CD4-positive, alpha-beta memory T cell (primary cell): ENCODE data around the gene FHOD3. TPM values are rescaled to one million over a fixed set of nuclear protein-coding genes. Genes with fewer than 3 reads are reported as not detected.

ENCODE experiments used
- CTCF ChIA-PET: fragments of 350-600 bp; sonication (Branson Sonifier 250); formaldehyde crosslinking; loops from one replicate; lab custom pipeline; 2021; ENCODE audit warnings: inconsistent platforms; ENCODE audit not compliant: partially characterized antibody; lab: Charles Lee
- POLR2A ChIA-PET: fragments of 350-600 bp; sonication (Branson Sonifier 250); formaldehyde crosslinking; loops from one replicate; lab custom pipeline; 2021; ENCODE audit not compliant: partially characterized antibody; lab: Charles Lee
- DNase-seq, 5 donors: peaks; one replicate each; pipeline versions ENCODE4 v3.0.0 to v3.0.0-alpha.2; 2020 to 2022; ENCODE audit warnings: mixed read lengths in 1 of 5
- H3K27ac ChIP-seq: one replicate; pipeline ENCODE4 v1.7.0; 2013; ENCODE audit warnings: low read depth, low read length
- H3K27me3 ChIP-seq: 2 replicates; pipeline ENCODE4 v1.7.0; 2013; ENCODE audit warnings: mild to moderate bottlenecking, low read length, moderate library complexity; ENCODE audit not compliant: insufficient read depth
- H3K36me3 ChIP-seq: 2 replicates; pipeline ENCODE4 v1.7.0; 2013; ENCODE audit warnings: mild to moderate bottlenecking, low read length, moderate library complexity; ENCODE audit not compliant: insufficient read depth
- H3K4me1 ChIP-seq: 2 replicates; pipeline ENCODE4 v1.7.0; 2013; ENCODE audit warnings: mild to moderate bottlenecking, low read length, moderate library complexity; ENCODE audit not compliant: insufficient read depth
- H3K4me3 ChIP-seq, 2 donors: one replicate each; pipeline ENCODE4 v1.7.0; 2013; ENCODE audit warnings: low read length in 2 of 2, mild to moderate bottlenecking in 1 of 2
- H3K9me3 ChIP-seq, 2 donors: one replicate each; pipeline ENCODE4 v1.7.0; 2013; ENCODE audit warnings: low read length in 2 of 2, control low read depth in 1 of 2; ENCODE audit not compliant: control insufficient read depth in 1 of 2
- H3K27ac Mint-ChIP-seq, 7 donors: one replicate each; pipeline ENCODE4 v1.8.0; 2020 to 2021; ENCODE audit warnings: mixed read lengths in 7 of 7, mild to moderate bottlenecking in 6 of 7, inconsistent platforms in 3 of 7, moderate library complexity in 3 of 7
- H3K27me3 Mint-ChIP-seq, 2 donors: one replicate each; pipeline ENCODE4 v1.8.0; 2020 to 2021; ENCODE audit warnings: mixed read lengths in 2 of 2
- H3K36me3 Mint-ChIP-seq, 2 donors: one replicate each; pipeline ENCODE4 v1.8.0; 2020 to 2021; ENCODE audit warnings: mixed read lengths in 2 of 2, inconsistent platforms in 1 of 2, mild to moderate bottlenecking in 1 of 2
- H3K4me1 Mint-ChIP-seq, 4 donors: one replicate each; pipeline ENCODE4 v1.8.0; 2020 to 2021; ENCODE audit warnings: mixed read lengths in 4 of 4, mild to moderate bottlenecking in 1 of 4
- H3K4me3 Mint-ChIP-seq, 8 donors: one replicate each; pipeline ENCODE4 v1.8.0; 2020 to 2021; ENCODE audit warnings: mixed read lengths in 8 of 8, mild to moderate bottlenecking in 7 of 8, moderate library complexity in 6 of 8, inconsistent platforms in 3 of 8
- H3K9me3 Mint-ChIP-seq, 8 donors: one replicate each; pipeline ENCODE4 v1.8.0; 2020 to 2021; ENCODE audit warnings: mixed read lengths in 8 of 8, mild to moderate bottlenecking in 5 of 8, inconsistent platforms in 3 of 8, moderate library complexity in 1 of 8
- intact Hi-C: fragments of 100-400 bp; cut with micrococcal nuclease; formaldehyde crosslinking; loops from one replicate; pipeline ENCODE4 v1.15.1; 2023
- polyA plus RNA-seq, 2 donors: library from polyadenylated mRNA; unstranded; fragments of 300-500 nt; fragmentation: Illumina TruSeq; gene quantifications; one replicate each; pipeline ENCODE4 v1.2.3, GENCODE V29; 2021
- total RNA-seq, 2 experiments: library from RNA; stranded (reverse); gene quantifications; one replicate each; pipeline ENCODE4 v1.2.3, GENCODE V29; 2021

The FHOD3 gene
- total and polyA plus RNA-seq, 4 experiments from 2014 or later, result not detected

GRCh38 chr18:36514778-36515177 lies 217.3 kb downstream of the FHOD3 start:
- Histone ChIP-seq H3K36me3 (no peaks in the 10 kb centered on the region), H3K27ac (no peak overlapping the region), H3K9me3 (no peaks in the 10 kb centered on the region), H3K4me3 (no peak overlapping the region), H3K27me3 (no peaks in the 10 kb centered on the region), H3K4me1 (no peaks in the 10 kb centered on the region)
- Mint-ChIP-seq H3K27me3 (peaks cover 7 to 13% of the 10 kb centered on the region in 2 donors), H3K4me1 (peaks cover 0 to 2% (median 0%) of the 10 kb centered on the region in 4 donors), H3K36me3 (no peaks in the 10 kb centered on the region), H3K4me3 (no peak overlapping the region), H3K9me3 (no peaks in the 10 kb centered on the region), H3K27ac (no peak overlapping the region)
- intact Hi-C loops, result no loop called here
- DNase-seq, result no peak
- POLR2A ChIA-PET, result no interaction called here
- CTCF ChIA-PET, result no interaction called here

- H3K4me1 Mint-ChIP-seq, result peaks cover 0 to 2% (median 0%) of the 10 kb centered on the region in 4 donors
- H3K27ac Mint-ChIP-seq, result no peak overlapping the region
- POLR2A ChIA-PET, result no interaction called here
- no peaks in the 10 kb centered on the region for H3K9me3 ChIP-seq
- H3K27me3 ChIP-seq, result no peaks in the 10 kb centered on the region
- DNase-seq, result no peak
- no peaks in the 10 kb centered on the region for H3K36me3 Mint-ChIP-seq
- intact Hi-C loops, result no loop called here
- no peak overlapping the region for H3K4me3 Mint-ChIP-seq
- CTCF ChIA-PET, result interaction anchor here (0.7 kb wide), 1 partner anchor 69 kb away, joined by 3 read pairs; no protein-coding TSS in a partner anchor
- no peak overlapping the region for H3K27ac ChIP-seq
- H3K4me1 ChIP-seq, result no peaks in the 10 kb centered on the region
- no peaks in the 10 kb centered on the region for H3K9me3 Mint-ChIP-seq
- no peaks in the 10 kb centered on the region for H3K36me3 ChIP-seq
- no peak overlapping the region for H3K4me3 ChIP-seq
- H3K27me3 Mint-ChIP-seq, result peaks cover 8 to 13% of the 10 kb centered on the region in 2 donors
Measured at GRCh38 chr18:36516258-36516657, 218.7 kb downstream of the FHOD3 start.

- Histone ChIP-seq H3K27me3 (no peaks in the 10 kb centered on the region), H3K27ac (no peak overlapping the region), H3K4me1 (no peaks in the 10 kb centered on the region), H3K4me3 (no peak overlapping the region), H3K36me3 (no peaks in the 10 kb centered on the region), H3K9me3 (no peaks in the 10 kb centered on the region)
- H3K27me3 Mint-ChIP-seq, result peaks cover 11 to 15% of the 10 kb centered on the region in 2 donors
- H3K4me1 Mint-ChIP-seq, result peaks cover 0 to 2% (median 0%) of the 10 kb centered on the region in 4 donors
- ChIA-PET POLR2A (no interaction called here), CTCF (interaction anchor here (0.7 kb wide), 1 partner anchor 69 kb away, joined by 3 read pairs; no protein-coding TSS in a partner anchor)
- H3K36me3 Mint-ChIP-seq, result no peaks in the 10 kb centered on the region
- no peak for DNase-seq
- no peak overlapping the region for H3K27ac Mint-ChIP-seq
- intact Hi-C loops, result no loop called here
- H3K9me3 Mint-ChIP-seq, result no peaks in the 10 kb centered on the region
- H3K4me3 Mint-ChIP-seq, result no peak overlapping the region
Measured at GRCh38 chr18:36516726-36517125, 219.2 kb downstream of the FHOD3 start.

- no peaks in the 10 kb centered on the region for H3K4me1 ChIP-seq
- H3K36me3 Mint-ChIP-seq, result no peaks in the 10 kb centered on the region
- CTCF ChIA-PET, result no interaction called here
- H3K4me3 Mint-ChIP-seq, result no peak overlapping the region
- H3K4me1 Mint-ChIP-seq, result peaks cover 0 to 2% (median 0%) of the 10 kb centered on the region in 4 donors
- POLR2A ChIA-PET, result no interaction called here
- H3K27ac Mint-ChIP-seq, result no peak overlapping the region
- H3K36me3 ChIP-seq, result no peaks in the 10 kb centered on the region
- no peak for DNase-seq
- H3K27ac ChIP-seq, result no peak overlapping the region
- no peak overlapping the region for H3K4me3 ChIP-seq
- peaks cover 11 to 21% of the 10 kb centered on the region in 2 donors for H3K27me3 Mint-ChIP-seq
- no peaks in the 10 kb centered on the region for H3K9me3 Mint-ChIP-seq
- H3K9me3 ChIP-seq, result no peaks in the 10 kb centered on the region
- no peaks in the 10 kb centered on the region for H3K27me3 ChIP-seq
- intact Hi-C loops, result no loop called here
Measured at GRCh38 chr18:36518839-36519238, 221.3 kb downstream of the FHOD3 start.

GRCh38 chr18:36519358-36519757 lies 221.8 kb downstream of the FHOD3 start:
- CTCF ChIA-PET, result no interaction called here
- Histone ChIP-seq H3K9me3 (no peaks in the 10 kb centered on the region), H3K4me1 (no peaks in the 10 kb centered on the region), H3K27me3 (no peaks in the 10 kb centered on the region), H3K4me3 (no peak overlapping the region), H3K27ac (no peak overlapping the region), H3K36me3 (no peaks in the 10 kb centered on the region)
- Mint-ChIP-seq H3K4me3 (no peak overlapping the region), H3K27ac (no peak overlapping the region), H3K4me1 (peaks cover 0 to 2% (median 0%) of the 10 kb centered on the region in 4 donors), H3K27me3 (peaks cover 11 to 21% of the 10 kb centered on the region in 2 donors), H3K36me3 (no peaks in the 10 kb centered on the region), H3K9me3 (no peaks in the 10 kb centered on the region)
- intact Hi-C loops, result no loop called here
- no peak for DNase-seq
- POLR2A ChIA-PET, result no interaction called here

- H3K4me1 Mint-ChIP-seq, result no peaks in the 10 kb centered on the region
- Histone ChIP-seq H3K36me3 (no peaks in the 10 kb centered on the region), H3K9me3 (no peaks in the 10 kb centered on the region), H3K27me3 (no peaks in the 10 kb centered on the region), H3K4me1 (no peaks in the 10 kb centered on the region), H3K4me3 (no peak overlapping the region), H3K27ac (no peak overlapping the region)
- H3K4me3 Mint-ChIP-seq, result no peak overlapping the region
- H3K27ac Mint-ChIP-seq, result no peak overlapping the region
- POLR2A ChIA-PET, result no interaction called here
- intact Hi-C loops, result no loop called here
- DNase-seq, result no peak
- H3K27me3 Mint-ChIP-seq, result peaks cover 4 to 11% of the 10 kb centered on the region in 2 donors
- CTCF ChIA-PET, result no interaction called here
- no peaks in the 10 kb centered on the region for H3K36me3 Mint-ChIP-seq
- peaks cover 0 to 2% (median 0%) of the 10 kb centered on the region in 8 donors for H3K9me3 Mint-ChIP-seq
Measured at GRCh38 chr18:36522509-36522908, 225.0 kb downstream of the FHOD3 start.

GRCh38 chr18:36525913-36526312 lies 228.4 kb downstream of the FHOD3 start:
- H3K4me1 ChIP-seq, result no peaks in the 10 kb centered on the region
- no peaks in the 10 kb centered on the region for H3K36me3 ChIP-seq

More at GRCh38 chr18:36525913-36526312, 228.4 kb downstream of the FHOD3 start:
- H3K27ac Mint-ChIP-seq, result no peak overlapping the region
- H3K36me3 Mint-ChIP-seq, result no peaks in the 10 kb centered on the region
- Histone ChIP-seq H3K9me3 (no peaks in the 10 kb centered on the region), H3K4me3 (no peak overlapping the region), H3K27me3 (no peaks in the 10 kb centered on the region), H3K27ac (no peak overlapping the region)
- H3K9me3 Mint-ChIP-seq, result peaks cover 0 to 2% (median 0%) of the 10 kb centered on the region in 8 donors
- DNase-seq, result no peak
- peaks cover 4 to 8% of the 10 kb centered on the region in 2 donors for H3K27me3 Mint-ChIP-seq
- ChIA-PET POLR2A (no interaction called here), CTCF (no interaction called here)
- H3K4me1 Mint-ChIP-seq, result no peaks in the 10 kb centered on the region
- intact Hi-C loops, result no loop called here
- no peak overlapping the region for H3K4me3 Mint-ChIP-seq
